HL-60/S4 treated with retinoic acid at 250 ng/mL for 4 days and 3 days (cell line): ENCODE results near the gene LRRK1.

Experiments
- in situ Hi-C: fragments of 300-500 bp; cut with MboI; formaldehyde crosslinking; loops from 2 replicates; pipeline ENCODE4 v1.7.0; 2022; ENCODE audit warnings: low sequenced_read_pairs

Gene LRRK1

DNA sequence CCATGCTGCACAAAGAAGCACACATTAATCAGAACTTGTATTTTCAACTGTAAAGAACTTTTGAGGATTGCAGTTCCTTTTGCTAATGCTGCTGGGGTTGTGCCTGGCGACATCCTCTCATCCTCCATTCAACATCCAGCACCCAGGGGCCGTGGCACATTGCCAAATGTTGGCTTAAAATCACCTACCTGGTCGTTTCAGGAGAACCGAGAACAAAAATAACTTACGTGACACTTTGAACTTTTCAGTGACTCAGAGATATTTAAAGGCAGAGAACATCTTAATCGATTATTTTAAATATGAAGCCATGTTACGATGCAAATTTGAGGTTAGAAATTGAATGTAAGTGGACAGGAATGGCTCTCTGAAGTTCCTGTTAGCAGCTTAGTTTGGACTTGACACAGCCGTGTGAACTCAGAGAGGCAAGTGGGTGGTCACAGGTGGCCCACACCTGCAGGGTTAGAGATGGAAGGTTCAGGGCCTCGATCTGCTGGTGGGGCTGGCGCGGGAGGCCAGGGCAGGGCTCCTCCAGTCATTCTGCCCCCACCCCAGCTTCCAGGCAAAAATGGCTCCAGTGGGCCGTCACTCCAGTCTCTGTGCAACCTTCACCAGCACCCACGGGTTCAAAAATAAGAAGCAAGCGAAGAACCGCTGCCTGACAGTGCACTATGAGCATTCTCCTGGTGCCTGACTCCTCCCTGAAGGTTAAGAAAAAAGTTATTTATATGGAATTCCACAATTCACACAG lies 12.2 kb downstream of the LRRK1 start:
- in situ Hi-C loops, result no loop called here

DNA sequence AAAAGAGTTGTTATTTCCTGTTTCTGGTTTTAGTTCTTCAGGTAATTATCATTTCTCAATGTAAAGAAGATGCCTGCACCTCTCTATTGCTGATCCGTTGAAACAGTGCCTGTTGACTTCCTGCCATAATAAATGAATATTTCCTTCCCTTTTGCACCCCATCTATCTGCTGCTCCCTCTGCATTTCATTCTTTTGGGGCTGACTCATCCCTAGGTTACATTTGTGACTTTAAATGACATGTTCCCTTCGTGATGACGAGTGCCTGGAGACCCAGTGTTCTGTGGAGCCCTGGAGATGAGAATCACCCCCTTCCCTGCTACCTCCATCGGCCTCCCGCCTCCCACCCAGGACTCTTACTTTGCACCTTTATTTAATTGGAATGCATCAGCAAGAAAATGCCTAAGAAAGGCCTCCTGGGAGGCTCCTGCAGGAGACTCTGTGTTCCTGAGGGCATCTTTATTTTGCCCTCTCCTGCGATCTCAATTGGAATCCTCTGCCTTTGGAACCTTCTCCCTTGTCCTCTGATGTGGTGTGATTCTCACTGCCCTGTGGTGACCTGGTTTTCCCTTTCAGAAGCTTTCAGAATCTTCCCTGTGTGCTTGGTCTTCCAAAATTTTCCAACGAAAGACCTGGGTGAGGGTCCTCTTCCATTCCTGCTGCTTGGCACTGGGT lies 13.7 kb downstream of the LRRK1 start:
- in situ Hi-C loops, result no loop called here

DNA sequence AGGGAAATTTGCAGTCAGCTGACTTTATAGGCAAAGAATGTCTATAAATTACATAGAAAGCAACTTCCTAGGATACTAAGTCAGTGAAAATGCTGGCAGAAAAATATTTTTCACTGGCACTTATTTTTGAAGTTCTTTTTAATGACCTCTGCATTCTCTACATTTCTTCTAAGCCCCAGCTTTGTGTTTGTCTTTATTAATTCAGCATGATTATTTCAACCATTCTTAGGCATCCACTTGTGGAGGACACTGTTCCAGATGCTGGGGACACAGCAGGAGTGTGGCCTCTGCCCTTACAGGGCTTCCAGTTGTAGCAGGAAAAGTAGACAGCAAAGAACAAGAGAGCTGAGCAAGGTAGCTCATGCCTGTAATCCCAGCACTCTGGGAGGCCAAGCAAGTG lies 15.0 kb downstream of the LRRK1 start:
- in situ Hi-C loops, result no loop called here

DNA sequence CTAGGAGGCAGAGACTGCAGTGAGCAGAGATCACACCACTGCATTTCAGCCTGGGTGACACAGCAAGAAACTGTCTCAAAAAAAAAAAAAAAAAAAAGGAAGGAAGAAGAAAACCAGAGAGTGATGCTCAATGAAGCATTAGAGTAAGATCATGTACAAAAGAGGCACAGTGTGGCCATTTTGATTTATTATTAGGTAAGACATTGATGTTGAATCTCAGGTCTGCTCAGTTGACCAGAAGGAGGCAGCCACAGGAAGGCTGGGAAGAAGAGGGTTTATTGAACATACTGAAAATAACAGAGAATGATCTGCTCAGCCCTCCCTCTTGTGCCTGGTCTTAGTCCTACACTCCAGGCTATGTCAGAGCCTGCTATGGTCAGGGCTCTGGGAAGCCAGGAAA lies 15.6 kb downstream of the LRRK1 start:
- in situ Hi-C loops, result no loop called here

DNA sequence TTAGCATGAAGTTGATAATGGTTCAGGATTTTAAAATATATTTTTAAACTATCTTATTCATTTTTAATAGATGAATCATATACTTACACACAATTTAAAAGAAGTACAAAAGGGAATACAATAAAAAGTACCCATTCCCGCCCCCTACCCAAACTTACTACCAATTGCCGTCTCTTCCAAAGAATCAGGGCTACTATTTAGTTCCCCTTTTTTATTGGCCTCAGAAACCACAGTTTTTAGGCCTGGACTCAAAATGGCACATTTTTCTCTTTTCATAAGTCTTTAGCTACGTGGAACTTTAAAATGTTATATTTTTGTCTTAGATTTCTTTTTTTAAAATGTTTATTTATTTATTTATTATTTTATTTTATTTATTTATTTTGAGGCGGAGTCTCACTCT lies 18.0 kb downstream of the LRRK1 start:
- in situ Hi-C loops, result no loop called here

DNA sequence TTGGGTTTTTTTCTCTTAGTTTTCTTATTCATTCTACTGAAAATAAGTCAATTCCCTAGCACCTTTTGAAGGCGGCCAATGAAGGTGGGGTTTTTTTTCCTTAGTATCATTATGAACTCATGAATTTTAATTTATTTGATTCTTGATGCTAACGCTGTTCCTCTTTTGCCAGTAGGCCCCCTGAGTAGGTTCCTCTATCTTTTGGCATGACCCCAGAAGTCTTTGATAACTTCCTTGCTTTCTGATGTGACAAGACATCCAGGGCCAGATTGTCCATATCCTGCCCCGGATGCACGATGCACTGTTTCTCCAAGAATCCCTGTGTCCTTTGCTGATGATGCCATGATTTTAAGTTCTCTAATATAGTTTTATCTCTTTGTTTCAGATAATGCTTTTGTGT lies 20.6 kb downstream of the LRRK1 start:
- in situ Hi-C loops, result no loop called here

DNA sequence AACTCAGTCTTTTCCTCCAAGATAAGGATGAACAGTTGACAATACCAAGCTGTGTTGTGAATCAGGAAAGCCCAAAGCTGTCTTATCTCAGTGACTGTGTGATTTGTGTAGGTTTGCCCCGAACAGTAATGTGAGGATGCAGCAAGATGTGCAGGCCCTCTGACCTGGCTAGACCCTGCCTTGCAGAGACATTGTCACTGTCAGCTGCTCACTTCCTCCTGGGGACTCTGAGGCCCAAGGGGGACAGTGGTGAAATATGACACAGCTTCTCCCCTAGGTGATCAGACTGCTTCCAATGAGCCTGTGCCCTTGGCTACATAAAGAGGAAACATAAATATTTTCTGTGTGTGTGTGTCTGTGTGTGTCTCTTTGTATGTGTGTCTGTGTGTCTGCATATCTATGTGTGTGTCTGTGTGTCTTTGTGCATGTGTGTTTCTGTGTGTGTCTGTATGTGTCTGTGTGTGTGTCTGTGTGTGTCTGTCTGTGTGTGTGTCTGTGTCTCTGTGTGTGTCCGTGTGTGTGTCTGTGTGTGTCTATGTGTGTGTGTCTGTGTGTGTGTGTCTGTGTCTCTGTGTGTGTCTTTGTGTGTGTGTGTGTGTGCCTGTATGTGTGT lies 21.7 kb downstream of the LRRK1 start:
- in situ Hi-C loops, result no loop called here

DNA sequence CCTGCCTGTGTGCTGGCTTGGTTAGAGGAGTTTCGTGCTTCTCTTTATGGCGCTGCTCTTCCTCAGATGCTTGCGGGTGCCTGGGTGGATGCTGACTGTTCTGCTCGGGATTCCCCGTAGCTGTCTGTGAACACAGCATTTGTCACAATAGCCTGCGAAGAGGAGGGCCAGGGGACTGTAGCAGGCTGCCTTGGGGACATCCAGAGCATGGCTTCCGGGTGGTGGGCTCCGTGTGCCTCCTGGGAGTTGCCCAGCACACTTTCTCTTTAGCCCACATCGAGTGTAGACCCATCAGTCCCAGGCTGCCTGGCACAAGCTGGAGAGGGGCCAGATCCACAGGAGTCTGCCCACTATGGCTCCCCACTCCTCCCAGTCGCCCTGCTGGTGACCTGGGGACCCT lies 22.4 kb downstream of the LRRK1 start:
- in situ Hi-C loops, result no loop called here

DNA sequence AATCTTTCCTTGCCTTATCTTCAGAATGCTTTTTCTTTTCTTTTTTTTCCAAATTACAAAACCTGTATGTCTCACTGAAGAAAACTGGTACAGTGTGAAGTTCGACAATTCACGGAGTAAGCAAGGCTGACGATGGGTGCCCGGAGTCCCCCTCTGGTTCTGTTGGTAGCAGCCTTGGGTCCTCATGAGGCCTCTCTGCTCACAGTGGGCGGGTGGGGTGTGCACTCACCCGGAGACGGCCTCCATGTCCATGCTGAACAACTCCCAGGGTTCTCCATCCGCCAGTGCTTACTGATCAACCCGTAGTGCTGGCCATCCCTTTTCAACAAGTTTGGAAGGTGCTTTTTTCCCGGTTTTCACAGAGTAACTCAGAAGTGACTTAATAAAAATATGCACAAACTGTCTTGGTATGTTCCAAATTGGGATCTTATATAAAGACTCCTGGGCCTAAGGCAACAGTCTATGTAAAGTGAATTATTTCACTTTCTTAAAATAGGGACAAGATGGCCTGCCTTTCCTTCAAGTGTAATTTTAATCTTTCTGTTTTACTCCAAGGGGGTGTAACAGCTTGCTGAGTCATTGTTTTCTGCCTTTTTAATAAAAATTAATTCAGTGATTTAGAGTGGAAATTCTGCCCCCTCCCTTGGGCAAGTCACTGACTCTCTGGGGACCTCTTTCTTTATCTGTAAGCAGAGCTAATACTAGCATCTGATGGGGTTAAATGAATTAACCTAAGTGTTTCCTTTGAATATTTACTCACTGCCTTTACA lies 23.7 kb downstream of the LRRK1 start:
- in situ Hi-C loops, result no loop called here

DNA sequence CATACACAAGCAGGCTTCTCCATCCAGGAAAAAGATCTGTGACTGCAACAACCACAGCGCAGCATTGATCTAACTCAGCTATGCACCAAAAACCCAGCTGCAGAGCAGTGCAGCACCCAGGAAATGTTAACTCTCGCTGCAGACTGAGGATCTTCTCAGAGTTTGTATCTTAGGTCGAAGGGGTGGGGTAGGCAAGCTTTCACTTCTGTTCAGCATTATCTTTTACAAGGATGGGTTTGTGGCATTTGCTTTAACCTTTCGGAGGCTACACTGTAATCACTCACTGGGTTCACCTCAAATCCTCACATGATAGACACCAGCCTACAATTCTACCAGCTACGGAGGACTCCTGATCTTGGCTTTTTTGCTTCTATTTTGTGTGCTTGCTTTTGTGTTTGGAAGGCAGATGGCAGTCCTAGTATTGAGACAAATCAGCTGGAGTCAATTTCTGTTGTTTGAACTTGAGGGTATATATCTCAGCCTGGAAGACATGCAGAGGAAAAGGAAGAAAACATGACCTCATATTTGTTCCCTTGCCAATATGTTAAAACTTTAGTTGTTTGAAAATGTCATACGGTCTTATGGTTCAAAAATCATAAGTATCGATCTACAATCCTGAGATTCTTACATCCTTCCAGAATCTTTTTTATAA lies 25.2 kb downstream of the LRRK1 start:
- in situ Hi-C loops, result no loop called here

DNA sequence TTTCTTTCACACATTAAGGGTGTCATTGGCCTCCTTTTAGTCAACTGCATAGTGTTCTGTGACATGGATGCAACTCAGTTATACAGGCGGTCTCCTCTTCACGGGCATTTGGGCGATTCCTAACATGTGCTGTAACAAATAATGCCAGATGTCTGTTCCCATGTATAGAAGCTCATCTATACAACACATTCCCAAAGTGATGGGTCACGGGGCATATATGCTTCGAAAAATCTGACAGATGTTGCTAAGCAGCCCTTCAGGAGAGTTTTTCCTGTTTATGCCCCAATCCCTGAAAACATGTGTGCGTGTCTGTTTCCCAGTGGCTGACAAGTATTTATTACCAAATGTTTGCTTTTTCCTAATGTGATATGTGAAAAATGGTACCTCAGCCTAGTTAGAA lies 25.8 kb downstream of the LRRK1 start:
- in situ Hi-C loops, result no loop called here

DNA sequence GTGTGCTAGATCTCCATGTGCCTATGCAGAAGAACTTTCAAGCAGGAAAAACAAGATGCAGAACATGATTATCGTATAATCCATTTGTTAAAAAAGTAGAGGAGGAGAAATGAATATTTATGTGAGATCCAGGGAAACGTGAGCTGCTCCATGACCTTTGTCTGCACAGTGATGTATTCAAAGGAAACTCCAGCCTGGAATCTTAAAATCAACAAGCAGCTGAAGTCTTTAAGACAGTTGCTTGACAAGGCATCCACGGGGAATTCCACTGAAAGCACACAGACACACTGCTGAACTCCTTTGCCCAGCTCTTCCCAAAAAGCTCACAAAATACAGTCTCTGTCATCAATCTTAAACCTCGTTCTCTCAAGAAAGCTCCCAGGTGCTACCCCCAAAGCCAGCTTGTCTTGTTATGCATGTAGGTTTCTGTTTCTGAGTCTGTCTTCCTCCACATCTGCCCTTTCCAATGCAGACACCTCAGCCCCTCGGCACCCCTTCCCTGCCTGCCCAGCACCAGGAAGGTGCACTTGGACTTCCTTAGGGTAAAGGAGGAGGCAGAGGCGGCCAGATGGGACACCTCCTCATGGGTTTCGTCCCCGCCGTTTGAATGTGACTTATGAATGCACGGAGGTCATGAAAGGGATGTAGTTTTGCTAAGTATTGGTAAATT lies 28.7 kb downstream of the LRRK1 start:
- in situ Hi-C loops, result no loop called here

DNA sequence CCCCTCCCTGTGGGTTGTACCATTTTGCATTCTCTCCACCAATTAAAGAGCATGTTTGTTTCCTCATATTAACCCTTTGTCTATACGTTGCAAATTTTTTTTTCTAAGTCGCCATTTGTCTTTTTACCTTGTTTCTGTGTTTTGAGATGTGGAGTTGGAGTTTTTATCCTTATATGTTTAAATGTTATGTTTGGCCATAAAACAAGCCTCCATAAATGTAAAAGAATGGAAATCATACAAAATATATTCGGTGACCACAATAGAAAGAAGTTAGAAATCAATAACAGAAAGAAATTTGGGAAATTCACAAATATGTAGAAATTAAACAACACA lies 29.2 kb downstream of the LRRK1 start:
- in situ Hi-C loops, result no loop called here

DNA sequence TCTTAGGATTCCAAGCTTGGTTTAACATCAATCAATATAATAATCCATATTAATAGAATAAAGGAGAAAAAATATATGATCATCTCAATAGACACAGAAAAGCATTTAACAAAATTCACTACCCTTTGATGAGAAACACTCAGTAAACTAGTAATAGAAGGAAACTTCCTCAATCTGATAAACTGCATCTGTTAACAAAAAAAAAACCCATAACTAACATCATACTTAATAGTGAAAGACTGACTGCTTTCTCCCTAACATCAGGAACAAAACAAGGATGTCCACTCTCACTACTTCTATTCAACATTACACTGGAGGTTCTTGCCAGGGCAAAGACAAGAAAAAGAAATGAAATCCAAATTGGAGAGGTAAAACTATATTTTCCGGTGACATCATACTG lies 30.5 kb downstream of the LRRK1 start:
- in situ Hi-C loops, result no loop called here

DNA sequence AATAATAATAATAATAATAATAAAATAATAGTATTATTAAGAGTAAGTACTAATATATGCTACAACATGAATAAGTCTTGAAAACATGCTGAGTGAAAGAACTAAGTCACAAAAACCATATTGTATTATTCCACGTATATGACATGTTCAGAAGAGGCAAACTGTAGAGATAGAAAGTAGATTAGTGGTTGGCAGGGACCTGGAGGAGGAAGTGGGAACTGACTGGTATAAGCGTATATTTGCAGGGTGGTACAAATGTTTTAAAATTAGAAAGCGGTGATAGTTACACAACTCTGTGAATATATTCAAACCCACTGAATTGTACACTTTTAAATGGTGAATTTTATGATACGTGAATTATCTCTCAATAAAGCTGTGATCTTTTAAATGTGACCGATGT lies 32.8 kb downstream of the LRRK1 start:
- in situ Hi-C loops, result no loop called here

DNA sequence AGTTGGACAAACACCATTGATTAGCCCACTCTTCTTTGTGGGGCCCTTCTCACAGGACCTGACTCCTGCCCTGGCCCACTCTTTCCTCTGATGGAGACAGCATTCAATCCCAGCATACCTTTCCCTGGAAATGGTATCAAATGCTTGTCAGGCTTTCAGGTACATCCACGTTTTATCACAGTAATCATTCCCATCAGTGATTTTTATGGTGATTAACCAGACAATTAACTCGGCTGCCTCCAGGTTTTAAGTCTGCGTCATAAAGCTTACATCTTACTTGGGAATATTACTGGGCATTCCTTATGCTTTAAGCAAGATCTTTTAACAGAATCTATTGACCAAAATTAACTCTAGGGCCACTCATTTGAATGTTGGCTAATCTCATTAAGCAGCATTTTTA lies 33.4 kb downstream of the LRRK1 start:
- in situ Hi-C loops, result no loop called here

DNA sequence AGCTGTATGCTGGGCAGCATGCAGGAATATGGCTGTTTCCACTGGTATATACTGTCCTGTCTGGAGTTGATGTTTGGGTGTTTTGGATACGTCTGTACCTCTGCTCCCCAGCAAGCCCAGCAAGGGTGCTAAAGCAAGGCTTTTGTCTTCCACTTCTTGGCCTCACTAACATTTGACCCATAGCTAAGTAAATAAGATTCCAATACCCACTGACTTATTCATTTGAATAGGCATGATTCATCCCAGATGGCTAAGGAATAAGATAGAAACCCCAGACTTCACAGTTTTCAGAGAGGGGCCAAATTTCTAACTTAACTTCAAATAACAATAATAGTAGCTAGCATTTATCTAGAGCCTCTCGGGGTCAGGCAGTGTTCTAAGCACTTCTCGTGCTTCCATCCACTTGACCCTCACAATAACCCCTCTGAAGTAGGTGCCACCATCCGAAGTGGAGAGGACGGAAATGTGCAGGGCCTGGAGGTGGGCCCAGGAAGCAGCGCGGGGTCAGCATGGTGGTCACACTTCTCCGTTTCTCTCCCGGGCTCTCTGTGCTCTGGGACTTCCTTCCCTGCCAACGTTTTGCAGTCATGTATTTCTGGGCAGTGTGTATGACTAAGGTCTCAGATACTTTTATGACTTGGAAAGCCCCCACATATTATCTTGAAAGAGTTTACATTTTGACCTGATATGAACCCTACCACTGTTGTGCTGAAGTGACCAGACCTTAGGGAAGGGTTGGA lies 39.3 kb downstream of the LRRK1 start:
- in situ Hi-C loops, result no loop called here

DNA sequence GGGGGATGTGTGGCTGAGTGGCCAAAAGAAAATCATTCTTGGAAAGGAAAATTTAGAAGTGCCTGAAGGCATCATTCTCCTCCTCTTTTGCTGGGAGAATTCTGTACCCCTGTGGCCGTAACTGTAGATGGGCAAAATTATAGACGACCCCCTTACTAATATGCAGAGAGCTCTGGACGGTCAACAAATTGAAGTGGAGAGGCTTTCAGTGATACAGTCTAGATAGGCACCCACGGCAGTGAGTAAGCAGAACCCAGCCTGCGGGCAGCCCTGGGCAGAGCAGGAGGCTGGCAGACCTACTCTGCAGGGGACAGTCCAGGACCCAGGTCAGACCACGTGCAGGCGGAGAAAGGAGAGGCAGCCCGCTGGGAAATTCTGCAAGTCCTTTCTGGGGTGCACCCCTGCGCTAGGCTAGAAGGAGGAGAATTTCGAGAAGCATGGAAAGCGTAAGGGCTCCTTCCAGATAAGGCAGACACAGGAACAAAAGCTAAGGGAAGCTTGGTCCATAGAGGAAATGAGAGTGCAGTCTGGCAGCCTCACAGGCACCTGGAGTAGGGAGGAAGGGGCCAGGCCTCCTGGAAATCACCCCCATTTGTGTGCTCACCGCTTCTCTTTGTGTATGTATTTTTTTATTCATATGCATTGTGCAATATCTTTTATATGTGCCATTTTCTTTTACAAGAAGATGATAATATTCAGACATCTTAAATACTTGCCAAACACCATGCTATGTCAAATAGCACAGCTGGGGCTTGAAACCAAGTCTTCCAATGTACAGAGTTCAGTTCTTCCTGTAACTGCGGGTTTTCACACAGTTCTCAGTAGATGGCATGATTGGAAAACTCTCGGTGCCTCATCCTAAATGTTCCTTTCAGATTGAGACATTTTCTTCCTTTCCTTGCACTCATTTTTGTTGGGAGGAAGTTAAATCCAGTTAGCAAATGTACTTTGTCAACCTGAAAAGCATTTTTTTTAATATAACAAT lies 40.2 kb downstream of the LRRK1 start:
- in situ Hi-C loops, result no loop called here

DNA sequence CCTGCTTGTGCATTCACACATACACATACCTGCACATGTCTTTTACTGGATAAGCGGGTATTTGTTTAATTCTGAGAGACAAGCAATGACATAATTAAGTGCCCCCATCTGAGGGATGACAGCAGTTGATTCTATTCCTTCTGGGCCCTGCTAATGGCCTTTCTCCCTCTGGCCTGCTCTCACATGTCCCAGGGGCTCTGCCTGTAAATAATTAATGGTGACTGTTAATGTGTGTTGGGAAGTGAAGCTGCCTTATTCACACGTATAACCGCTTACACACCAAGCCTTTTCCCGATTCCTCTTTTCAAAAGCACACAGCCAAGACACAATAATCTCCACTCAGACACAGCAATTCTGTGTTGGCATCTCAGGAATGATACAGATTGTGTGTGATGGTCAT lies 47.8 kb downstream of the LRRK1 start:
- in situ Hi-C loops, result no loop called here
